ENCODE data around the gene LKAAEAR1. TPM values are rescaled to one million over a fixed set of nuclear protein-coding genes. Genes with fewer than 3 reads are reported as not detected.

The LKAAEAR1 gene
- total RNA-seq, 3 donors from 2014 or later (not counting 1 experiment from before 2014, with no cell fraction given): not detected

DNA sequence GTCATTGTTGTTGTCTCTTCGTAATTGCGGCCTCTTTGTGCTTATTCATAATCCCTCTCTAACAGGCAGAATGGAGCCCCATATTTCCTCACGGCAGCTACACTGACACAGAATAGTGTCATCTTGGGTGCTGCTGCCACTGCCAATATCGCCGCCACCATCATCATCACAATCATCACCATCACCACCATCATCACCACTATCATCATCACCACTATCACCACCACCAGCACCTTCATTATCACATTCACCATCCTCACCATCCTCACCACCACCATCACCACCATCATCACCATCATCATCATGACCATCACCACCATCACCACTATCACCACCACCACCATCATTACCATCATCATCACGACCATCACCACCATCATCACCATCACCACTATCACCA is 12.3 kb upstream of the LKAAEAR1 start:
- peaks cover 7 to 10% of the 10 kb centered on the region in 2 donors for H3K27me3 Mint-ChIP-seq (ENCODE audit: low read depth in 2 of 2)
- no peak overlapping the region for H3K4me3 ChIP-seq (ENCODE audit: low read length)
- intact Hi-C loops (cut with micrococcal nuclease): no loop called here
- H3K9me3 ChIP-seq (ENCODE audit: control insufficient read depth, insufficient read depth, low read length): no peaks in the 10 kb centered on the region
- no peak overlapping the region for H3K27ac ChIP-seq (ENCODE audit: low read length)
- H3K27ac Mint-ChIP-seq: peak overlapping the region in 1 of 2 donors; percentile 17
- H3K4me1 ChIP-seq (ENCODE audit: control insufficient read depth, insufficient read depth, low read length): peaks cover 29% of the 10 kb centered on the region
- peaks cover 4 to 5% of the 10 kb centered on the region in 2 donors for H3K9me3 Mint-ChIP-seq
- H3K36me3 ChIP-seq (ENCODE audit: control insufficient read depth, insufficient read depth, low read length): no peaks in the 10 kb centered on the region
- no peak overlapping the region for H3K4me3 Mint-ChIP-seq
- H3K4me1 Mint-ChIP-seq: peaks cover 0 to 12% of the 10 kb centered on the region in 2 donors
- H3K36me3 Mint-ChIP-seq: no peaks in the 10 kb centered on the region
- DNase-seq (no peak), ATAC-seq (no peak)
- TF ChIP-seq CTCF (IDR thresholded peaks at IDR 0.05): no peak
- 79% methylated on average over 6 of the region's 6 CpGs for WGBS (ENCODE audit: insufficient coverage)
- peaks cover 6% of the 10 kb centered on the region for H3K27me3 ChIP-seq (ENCODE audit: control insufficient read depth, insufficient read depth, low read length)

DNA sequence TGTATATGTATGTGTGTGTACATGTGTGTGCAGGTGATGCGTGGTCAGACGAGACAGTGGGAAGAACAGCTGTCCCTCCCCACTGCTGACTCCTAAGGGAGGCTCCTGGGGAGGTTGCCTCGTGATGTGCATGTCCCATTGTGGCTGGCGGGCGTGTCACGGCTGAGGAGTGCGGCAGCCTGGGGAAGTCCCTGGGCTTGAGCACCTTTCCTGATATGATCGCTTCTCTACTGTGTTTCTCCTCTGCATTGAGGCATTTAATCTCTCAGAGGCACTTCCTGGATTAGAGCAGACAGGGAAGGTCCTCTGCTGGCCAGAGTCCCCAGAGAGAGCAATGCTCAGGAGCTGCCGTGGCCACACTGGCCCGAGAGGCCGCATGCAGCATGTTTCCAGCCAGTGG is 11.7 kb upstream of the LKAAEAR1 start:
- H3K27me3 ChIP-seq (ENCODE audit: control insufficient read depth, insufficient read depth, low read length): no peaks in the 10 kb centered on the region
- H3K27ac ChIP-seq (ENCODE audit: low read length): no peak overlapping the region
- no peak overlapping the region for H3K4me3 ChIP-seq (ENCODE audit: low read length)
- intact Hi-C loops (cut with micrococcal nuclease): no loop called here
- Mint-ChIP-seq H3K36me3 (no peaks in the 10 kb centered on the region), H3K27me3 (ENCODE audit: low read depth in 2 of 2) (peaks cover under 1 to 4% of the 10 kb centered on the region in 2 donors), H3K4me3 (no peak overlapping the region), H3K4me1 (peaks cover 0 to 9% of the 10 kb centered on the region in 2 donors), H3K9me3 (peaks cover 4 to 5% of the 10 kb centered on the region in 2 donors), H3K27ac (no peak overlapping the region)
- peaks cover 23% of the 10 kb centered on the region for H3K4me1 ChIP-seq (ENCODE audit: control insufficient read depth, insufficient read depth, low read length)
- no peaks in the 10 kb centered on the region for H3K9me3 ChIP-seq (ENCODE audit: control insufficient read depth, insufficient read depth, low read length)
- WGBS (ENCODE audit: insufficient coverage): 86% methylated on average over 11 of the region's 11 CpGs
- ATAC-seq: no peak
- no peak for DNase-seq
- no peak for TF ChIP-seq CTCF (IDR thresholded peaks at IDR 0.05)
- H3K36me3 ChIP-seq (ENCODE audit: control insufficient read depth, insufficient read depth, low read length): no peaks in the 10 kb centered on the region

DNA sequence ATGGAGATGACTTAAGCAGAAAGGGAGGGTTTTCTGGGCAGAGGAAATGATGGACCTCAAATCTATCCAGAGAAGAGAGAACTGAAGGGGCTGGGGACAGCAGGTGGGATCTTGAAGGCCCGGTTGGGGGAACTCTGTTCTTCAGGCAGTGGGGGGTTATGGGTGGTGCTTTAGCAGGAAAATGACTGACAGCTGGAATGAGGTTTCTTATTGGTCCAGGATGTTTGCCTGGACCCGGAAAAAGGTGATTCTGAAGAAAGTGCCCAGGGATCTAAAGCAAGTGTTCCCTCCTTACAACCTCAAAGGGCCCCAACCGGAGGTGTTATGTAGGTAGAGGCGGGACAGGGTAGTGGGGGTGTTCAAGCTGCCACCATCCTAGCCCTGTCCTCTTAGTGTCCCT is 11.3 kb upstream of the LKAAEAR1 start:
- no peak overlapping the region for H3K27ac Mint-ChIP-seq
- WGBS (ENCODE audit: insufficient coverage): 86% methylated on average over 4 of the region's 4 CpGs
- intact Hi-C loops (cut with micrococcal nuclease): no loop called here
- H3K27me3 Mint-ChIP-seq (ENCODE audit: low read depth in 2 of 2): no peaks in the 10 kb centered on the region
- peaks cover 0 to 9% of the 10 kb centered on the region in 2 donors for H3K4me1 Mint-ChIP-seq
- Histone ChIP-seq H3K36me3 (ENCODE audit: control insufficient read depth, insufficient read depth, low read length) (no peaks in the 10 kb centered on the region), H3K27me3 (ENCODE audit: control insufficient read depth, insufficient read depth, low read length) (no peaks in the 10 kb centered on the region), H3K4me1 (ENCODE audit: control insufficient read depth, insufficient read depth, low read length) (peaks cover 18% of the 10 kb centered on the region), H3K27ac (ENCODE audit: low read length) (no peak overlapping the region), H3K9me3 (ENCODE audit: control insufficient read depth, insufficient read depth, low read length) (no peaks in the 10 kb centered on the region), H3K4me3 (ENCODE audit: low read length) (no peak overlapping the region)
- no peaks in the 10 kb centered on the region for H3K36me3 Mint-ChIP-seq
- TF ChIP-seq CTCF (IDR thresholded peaks at IDR 0.05): no peak
- no peak overlapping the region for H3K4me3 Mint-ChIP-seq
- ATAC-seq: no peak
- DNase-seq: no peak
- H3K9me3 Mint-ChIP-seq: peaks cover 4 to 5% of the 10 kb centered on the region in 2 donors

- Histone ChIP-seq H3K4me3 (ENCODE audit: low read length) (no peak overlapping the region), H3K27me3 (ENCODE audit: control insufficient read depth, insufficient read depth, low read length) (no peaks in the 10 kb centered on the region), H3K27ac (ENCODE audit: low read length) (no peak overlapping the region), H3K9me3 (ENCODE audit: control insufficient read depth, insufficient read depth, low read length) (no peaks in the 10 kb centered on the region), H3K36me3 (ENCODE audit: control insufficient read depth, insufficient read depth, low read length) (no peaks in the 10 kb centered on the region), H3K4me1 (ENCODE audit: control insufficient read depth, insufficient read depth, low read length) (no peaks in the 10 kb centered on the region)
- DNase-seq: no peak
- Mint-ChIP-seq H3K27ac (no peak overlapping the region), H3K36me3 (no peaks in the 10 kb centered on the region), H3K27me3 (ENCODE audit: low read depth in 2 of 2) (peaks cover 0 to 3% of the 10 kb centered on the region in 2 donors), H3K4me1 (peaks cover 0 to 9% of the 10 kb centered on the region in 2 donors), H3K9me3 (peaks cover 4 to 5% of the 10 kb centered on the region in 2 donors), H3K4me3 (no peak overlapping the region)
- ATAC-seq: no peak
- no peak for TF ChIP-seq CTCF (IDR thresholded peaks at IDR 0.05)
- 90% methylated on average over 8 of the region's 9 CpGs for WGBS (ENCODE audit: insufficient coverage)
- intact Hi-C loops (cut with micrococcal nuclease): no loop called here
Observed at GRCh38 chr20:64093013-64093503, 8.9 kb upstream of the LKAAEAR1 start.

Data from natural killer cell (primary cell).